HG03025 (cell line): Measurements from ENCODE around the gene IL22RA1.

ENCODE experiments used
- ATAC-seq: cut with Tn5 transposase; IDR thresholded peaks from one replicate; pipeline ENCODE4 v1.9.1; 2021; ENCODE audit warnings: mild to moderate bottlenecking, moderate library complexity; ENCODE audit not compliant: unreplicated experiment, low FRiP score

Gene IL22RA1

GRCh38 chr1:24081190-24081589, 61.8 kb downstream of the IL22RA1 start:
- no peak for ATAC-seq

- ATAC-seq = no peak
These were observed 62.8 kb downstream of the IL22RA1 start for GRCh38 chr1:24080131-24080530.

GRCh38 chr1:24077278-24077978, 65.5 kb downstream of the IL22RA1 start:
- ATAC-seq = no peak

- no peak for ATAC-seq
These were observed 67.0 kb downstream of the IL22RA1 start for GRCh38 chr1:24075946-24076345.

GRCh38 chr1:24075590-24075854, 67.4 kb downstream of the IL22RA1 start:
- no peak for ATAC-seq

GRCh38 chr1:24074817-24075589, 67.9 kb downstream of the IL22RA1 start:
- no peak for ATAC-seq

DNA sequence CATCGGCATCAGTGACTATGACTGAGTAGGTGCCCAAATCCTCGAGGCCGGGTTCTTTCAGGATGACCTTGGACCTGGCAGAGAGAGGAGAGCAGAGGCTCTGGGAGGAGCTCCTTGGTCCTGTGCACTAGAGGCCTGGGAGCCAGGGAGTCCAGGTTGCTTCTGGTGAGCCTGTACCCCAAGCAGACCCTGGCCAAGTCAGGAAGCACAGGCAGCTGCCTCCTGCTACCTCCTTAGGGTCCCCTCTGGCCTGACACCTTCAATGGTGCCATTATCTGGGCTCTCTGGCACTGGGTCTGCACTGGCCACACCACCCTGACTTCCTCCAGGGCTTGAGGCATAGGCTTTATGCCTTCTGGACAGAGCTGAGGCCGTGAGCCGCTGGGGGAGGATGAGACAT, 68.7 kb downstream of the IL22RA1 start:
- no peak for ATAC-seq

- no peak for ATAC-seq
These were observed 71.0 kb downstream of the IL22RA1 start for GRCh38 chr1:24071941-24072340.

- no peak for ATAC-seq
These were observed 72.0 kb downstream of the IL22RA1 start for GRCh38 chr1:24070821-24071393.

DNA sequence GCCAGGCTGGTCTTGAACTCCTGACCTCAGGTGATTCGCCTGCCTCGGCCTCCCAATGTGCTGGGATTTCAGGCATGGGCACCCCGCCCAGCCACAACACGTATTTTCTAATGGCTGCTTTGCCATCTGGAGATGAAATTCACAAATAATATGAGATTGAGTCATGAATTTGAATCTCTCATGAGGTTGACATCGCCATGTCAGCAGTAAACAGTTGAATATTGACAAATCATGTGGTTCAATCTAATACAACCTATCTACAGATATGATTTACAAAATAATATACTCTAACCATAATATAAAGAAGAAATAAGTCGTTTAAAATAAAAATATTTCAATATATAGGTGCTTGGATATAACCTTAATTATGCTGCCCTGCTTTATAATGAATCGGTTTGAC, 73.1 kb downstream of the IL22RA1 start:
- ATAC-seq = no peak
